Left ventricle myocardium inferior (tissue), 1 donor: ENCODE results near the gene CIAO3. TPM values are rescaled to one million over a fixed set of nuclear protein-coding genes. Genes with fewer than 3 reads are reported as not detected.

ENCODE experiments used
- DNase-seq: peaks from one replicate; pipeline ENCODE4 v3.0.0-alpha.2; 2020
- H3K27ac ChIP-seq: fragments of 200-600 bp; replicated peaks from 2 replicates; pipeline ENCODE4 v1.8.0; 2021
- H3K27me3 ChIP-seq: fragments of 200-600 bp; 2 replicates; pipeline ENCODE4 v1.8.0; 2021; ENCODE audit warnings: low read depth
- H3K36me3 ChIP-seq: fragments of 200-600 bp; 2 replicates; pipeline ENCODE4 v1.8.0; 2021
- H3K4me1 ChIP-seq: fragments of 200-600 bp; 2 replicates; pipeline ENCODE4 v1.8.0; 2021
- H3K4me3 ChIP-seq: fragments of 200-600 bp; 2 replicates; pipeline ENCODE4 v1.8.0; 2021; ENCODE audit warnings: mild to moderate bottlenecking, moderate library complexity
- H3K9me3 ChIP-seq: fragments of 200-600 bp; replicated peaks from 2 replicates; pipeline ENCODE4 v1.8.0; 2021
- CTCF ChIP-seq: fragments of 200-600 bp; IDR thresholded peaks from 2 replicates; pipeline ENCODE4 v1.8.0; 2021; ENCODE audit warnings: antibody characterized with exemption, mild to moderate bottlenecking, borderline replicate concordance
- intact Hi-C: fragments of 100-400 bp; cut with micrococcal nuclease; formaldehyde crosslinking; loops from one replicate; pipeline ENCODE4 v1.11.0; 2022
- total RNA-seq: library from RNA; stranded (reverse); fragmentation: NEBNext Ultra II Directional; extraction: Animal tissue kit (Norgen Biotek cat#: 25700); gene quantifications from one replicate; pipeline ENCODE4 v1.2.1, GENCODE V29; 2021
- donor health status: DM: no; HTN: yes; CAD: no; lungs with severe emphysema.

The CIAO3 gene
- total RNA-seq, 1 donor from 2014 or later: 30.3 TPM

- DNase-seq: no peak
- H3K4me1 ChIP-seq: no peaks in the 10 kb centered on the region
- no peak overlapping the region for H3K27ac ChIP-seq
- no peaks in the 10 kb centered on the region for H3K9me3 ChIP-seq
- no peaks in the 10 kb centered on the region for H3K36me3 ChIP-seq
- no peak for TF ChIP-seq CTCF
- intact Hi-C loops: no loop called here
- H3K4me3 ChIP-seq: no peak overlapping the region
- peaks cover 45% of the 10 kb centered on the region for H3K27me3 ChIP-seq
Observed at GRCh38 chr16:768428-768827, 27.6 kb upstream of the CIAO3 start.

GRCh38 chr16:767743-768235 is 27.0 kb upstream of the CIAO3 start:
- no peaks in the 10 kb centered on the region for H3K9me3 ChIP-seq
- no peak overlapping the region for H3K4me3 ChIP-seq
- H3K4me1 ChIP-seq: no peaks in the 10 kb centered on the region
- TF ChIP-seq CTCF: no peak
- peaks cover 51% of the 10 kb centered on the region for H3K27me3 ChIP-seq
- intact Hi-C loops: no loop called here
- DNase-seq: no peak
- H3K36me3 ChIP-seq: no peaks in the 10 kb centered on the region
- H3K27ac ChIP-seq: no peak overlapping the region

- DNase-seq: no peak
- Histone ChIP-seq H3K27ac (no peak overlapping the region), H3K27me3 (peaks cover 58% of the 10 kb centered on the region), H3K4me1 (no peaks in the 10 kb centered on the region), H3K9me3 (no peaks in the 10 kb centered on the region), H3K36me3 (no peaks in the 10 kb centered on the region), H3K4me3 (no peak overlapping the region)
- intact Hi-C loops: no loop called here
- no peak for TF ChIP-seq CTCF
Observed at GRCh38 chr16:766820-767640, 26.2 kb upstream of the CIAO3 start.

- intact Hi-C loops: no loop called here
- no peak for TF ChIP-seq CTCF
- Histone ChIP-seq H3K4me1 (no peaks in the 10 kb centered on the region), H3K9me3 (no peaks in the 10 kb centered on the region), H3K4me3 (no peak overlapping the region), H3K27me3 (peaks cover 66% of the 10 kb centered on the region), H3K27ac (no peak overlapping the region), H3K36me3 (no peaks in the 10 kb centered on the region)
- DNase-seq: no peak
Observed at GRCh38 chr16:766008-766819, 25.4 kb upstream of the CIAO3 start.

GRCh38 chr16:765488-765865 is 24.7 kb upstream of the CIAO3 start:
- Histone ChIP-seq H3K4me3 (no peak overlapping the region), H3K4me1 (no peaks in the 10 kb centered on the region), H3K36me3 (no peaks in the 10 kb centered on the region), H3K9me3 (no peaks in the 10 kb centered on the region), H3K27ac (no peak overlapping the region), H3K27me3 (peaks cover 74% of the 10 kb centered on the region)
- DNase-seq: no peak
- no peak for TF ChIP-seq CTCF
- intact Hi-C loops: no loop called here
